ENCODE measurements around the gene CD84.

CD84 gene

DNA sequence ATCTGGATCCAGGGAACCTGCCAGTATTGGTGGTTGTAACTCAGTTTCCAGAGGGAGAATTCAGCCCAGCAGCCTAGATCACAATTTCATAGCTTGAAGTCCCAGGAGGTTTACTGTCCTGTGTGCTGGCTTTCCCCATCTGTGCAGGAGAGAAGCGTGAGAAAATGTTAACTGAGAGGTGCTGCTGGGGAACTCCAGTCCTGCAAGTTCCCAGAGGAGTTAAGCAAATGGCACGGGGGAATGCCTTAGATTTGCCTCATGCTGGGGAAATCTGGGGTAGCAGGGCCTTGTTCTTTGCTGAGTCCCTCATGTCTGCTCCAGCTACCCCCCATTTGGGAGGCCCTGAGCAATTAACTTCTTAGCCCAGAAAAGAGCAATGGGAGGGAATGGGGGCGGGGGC lies 31.1 kb downstream of the CD84 start:
- TF ChIP-seq Cebpa-rat (IDR thresholded peaks at IDR 0.05) = no peak
- Histone ChIP-seq H3K4me3 (no peak overlapping the region), H4K20me1 (no peaks in the 10 kb centered on the region), H3K9me3 (no peaks in the 10 kb centered on the region), H3K9ac (peak overlapping the region; percentile 26; the same call in 1 of the 2 replicates), H3K27ac (peak overlapping the region; percentile 88), H3K36me3 (peaks cover 16% of the 10 kb centered on the region), H3K27me3 (no peaks in the 10 kb centered on the region), H3K4me1 (peaks cover 85% of the 10 kb centered on the region), H3K4me2 (peak overlapping the region; percentile 85)

DNA sequence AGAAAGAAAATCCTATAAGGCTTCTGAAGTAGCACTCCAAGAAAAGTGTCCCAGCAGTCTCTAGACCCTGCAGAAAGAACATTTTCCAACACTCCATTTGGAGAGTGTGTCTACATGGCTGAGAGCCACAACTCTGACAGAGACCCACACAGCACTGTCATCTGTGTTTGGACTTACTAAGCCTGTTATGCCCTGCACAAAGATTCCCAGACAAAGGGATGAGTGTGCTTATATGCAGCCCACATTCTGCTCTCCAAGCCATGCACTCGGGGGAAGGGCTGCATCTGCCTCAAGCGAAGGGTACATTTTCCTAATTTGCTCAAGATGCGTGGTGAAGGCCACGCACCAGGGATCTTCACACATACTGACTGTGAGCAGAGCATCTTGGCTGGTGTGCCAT lies 31.9 kb downstream of the CD84 start:
- Histone ChIP-seq H3K27ac (peak overlapping the region; percentile 88), H3K27me3 (no peaks in the 10 kb centered on the region), H3K9ac (no peak overlapping the region; the same call in 1 of the 2 replicates), H3K36me3 (peaks cover 9% of the 10 kb centered on the region), H4K20me1 (no peaks in the 10 kb centered on the region), H3K4me2 (peak overlapping the region; percentile 85), H3K9me3 (no peaks in the 10 kb centered on the region), H3K4me3 (no peak overlapping the region), H3K4me1 (peaks cover 86% of the 10 kb centered on the region)
- TF ChIP-seq Cebpa-rat (IDR thresholded peaks at IDR 0.05) = no peak

DNA sequence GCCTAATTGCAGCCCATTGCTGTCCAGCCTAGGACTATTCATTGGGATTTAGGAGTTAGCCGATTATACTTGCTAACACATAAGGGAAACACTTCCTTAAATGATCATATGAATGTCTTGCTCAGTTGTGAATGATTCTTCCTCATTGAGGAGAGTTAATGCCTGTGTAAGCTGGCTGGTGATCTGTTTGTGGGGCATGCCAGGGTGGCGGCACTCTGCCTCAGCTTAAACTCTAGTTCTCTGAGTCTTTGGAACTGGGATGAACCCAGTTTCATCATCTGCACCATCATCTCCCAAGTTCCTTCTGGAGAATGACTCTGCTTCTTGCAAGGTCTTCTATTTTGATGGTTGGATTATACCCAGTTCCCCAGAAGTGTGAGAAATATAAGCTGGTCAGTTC lies 32.4 kb downstream of the CD84 start:
- Histone ChIP-seq H4K20me1 (no peaks in the 10 kb centered on the region), H3K36me3 (peaks cover 5% of the 10 kb centered on the region; the same call in 1 of the 2 replicates)
- no peak for TF ChIP-seq Cebpa-rat (IDR thresholded peaks at IDR 0.05)

DNA sequence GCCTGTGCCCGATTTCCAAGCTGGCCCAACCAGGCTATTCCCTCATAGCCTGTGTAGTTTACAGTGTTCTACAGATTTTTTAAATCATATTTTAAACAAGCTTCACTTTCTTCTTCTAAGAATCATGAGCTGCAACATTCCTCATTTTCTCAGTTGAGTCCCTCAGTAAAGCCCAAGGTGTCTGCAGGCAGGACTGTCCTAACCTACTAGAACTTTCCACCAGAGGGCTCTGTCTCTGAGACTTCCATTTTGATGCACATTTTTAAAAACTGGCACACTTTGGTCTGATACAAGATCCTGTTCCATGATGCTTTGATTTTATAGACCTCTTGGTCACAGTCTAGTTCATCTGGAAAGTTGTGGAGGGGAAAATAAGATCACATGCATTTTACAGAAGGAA lies 34.6 kb downstream of the CD84 start:
- peaks cover 89% of the 10 kb centered on the region for H3K4me1 ChIP-seq
- peak overlapping the region; percentile 15; the same call in 1 of the 2 replicates for H3K4me2 ChIP-seq
- H4K20me1 ChIP-seq = no peaks in the 10 kb centered on the region
- H3K4me3 ChIP-seq = no peak overlapping the region
- H3K9ac ChIP-seq = no peak overlapping the region
- no peaks in the 10 kb centered on the region for H3K36me3 ChIP-seq
- H3K9me3 ChIP-seq = no peaks in the 10 kb centered on the region
- no peaks in the 10 kb centered on the region for H3K27me3 ChIP-seq
- no peak for TF ChIP-seq Cebpa-rat (IDR thresholded peaks at IDR 0.05)
- no peak overlapping the region; the same call in 1 of the 2 replicates for H3K27ac ChIP-seq

More for the DNA sequence above, 32.4 kb downstream of the CD84 start:
- H3K9me3 ChIP-seq = no peaks in the 10 kb centered on the region
- H3K4me1 ChIP-seq = peaks cover 89% of the 10 kb centered on the region
- no peaks in the 10 kb centered on the region for H3K27me3 ChIP-seq
- peak overlapping the region; percentile 88 for H3K27ac ChIP-seq
- H3K4me3 ChIP-seq = no peak overlapping the region
- H3K9ac ChIP-seq = no peak overlapping the region; the same call in 1 of the 2 replicates
- peak overlapping the region; percentile 85 for H3K4me2 ChIP-seq

DNA sequence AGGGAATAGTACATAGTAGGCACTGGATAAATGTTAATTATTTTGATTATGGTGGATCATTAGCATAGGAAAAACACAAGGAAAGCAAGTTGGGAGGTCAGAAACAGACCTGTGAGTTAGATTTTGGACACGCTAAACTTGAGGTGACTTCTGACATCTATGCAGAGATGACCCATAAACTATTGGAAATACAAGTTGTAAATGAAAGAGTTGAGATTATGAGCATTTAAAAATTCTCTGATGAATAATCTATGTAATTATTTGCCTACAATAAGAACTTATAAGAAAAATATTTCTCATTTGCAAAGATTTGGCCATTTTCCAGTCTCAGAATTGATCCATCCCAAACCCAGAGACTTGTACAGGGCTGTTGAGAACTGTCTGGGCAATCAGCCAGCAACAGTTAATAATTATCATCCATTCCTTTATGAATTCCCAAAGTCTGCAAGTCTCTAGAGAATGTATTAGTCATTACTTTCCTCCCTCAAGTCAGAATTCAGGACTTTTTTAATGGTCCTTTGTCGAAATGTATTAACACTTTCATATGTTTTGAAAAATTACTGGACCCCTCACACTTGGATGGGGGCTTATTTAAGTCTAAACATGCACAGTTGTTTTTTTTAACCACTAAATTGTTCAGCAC lies 36.9 kb downstream of the CD84 start:
- H3K27ac ChIP-seq = 0 out of 2 replicates have a peak overlapping the region, but pooled peaks have one; percentile 93
- no peaks in the 10 kb centered on the region for H4K20me1 ChIP-seq
- no peaks in the 10 kb centered on the region for H3K36me3 ChIP-seq
- no peak overlapping the region for H3K4me3 ChIP-seq
- H3K9me3 ChIP-seq = no peaks in the 10 kb centered on the region
- no peak overlapping the region for H3K4me2 ChIP-seq
- no peaks in the 10 kb centered on the region for H3K27me3 ChIP-seq
- no peak for TF ChIP-seq Cebpa-rat (IDR thresholded peaks at IDR 0.05)
- no peak overlapping the region for H3K9ac ChIP-seq
- peaks cover 79% of the 10 kb centered on the region for H3K4me1 ChIP-seq

DNA sequence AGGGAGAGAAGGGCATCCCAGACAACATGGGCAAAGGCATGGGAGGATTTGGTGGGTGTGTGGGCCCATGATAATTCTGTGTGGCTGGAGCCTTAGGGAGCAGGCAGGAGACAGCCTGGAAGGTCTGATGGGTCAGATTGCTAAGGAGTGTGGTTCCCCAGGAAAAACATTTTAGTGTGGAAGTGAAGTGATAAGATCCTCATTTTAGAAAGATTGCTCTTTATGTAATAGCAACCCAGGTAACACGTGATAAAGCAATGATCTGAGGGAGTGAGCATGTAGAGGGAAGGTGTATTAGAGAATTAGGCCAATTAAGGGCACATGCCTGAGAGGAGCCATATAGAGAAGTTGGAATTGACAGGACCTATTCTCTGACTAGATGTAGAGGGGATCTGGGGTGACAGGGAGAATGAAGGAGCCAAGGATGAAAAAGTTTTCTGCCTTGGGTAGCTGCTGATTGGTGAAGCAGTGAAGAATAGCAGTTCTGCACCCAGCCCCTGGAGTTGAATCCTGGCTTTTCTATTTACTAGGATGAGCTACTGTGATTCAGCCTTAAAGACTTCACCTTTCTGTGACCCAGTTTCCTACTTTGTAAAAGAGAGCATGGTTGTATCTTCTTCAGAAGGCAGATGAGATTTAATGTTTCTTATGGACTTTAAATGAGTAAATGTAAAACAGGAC lies 37.5 kb downstream of the CD84 start:
- peaks cover 77% of the 10 kb centered on the region for H3K4me1 ChIP-seq
- peaks cover 4% of the 10 kb centered on the region; the same call in 1 of the 2 replicates for H3K9me3 ChIP-seq
- TF ChIP-seq Cebpa-rat (IDR thresholded peaks at IDR 0.05) = no peak
- H3K4me3 ChIP-seq = no peak overlapping the region
- H3K27me3 ChIP-seq = no peaks in the 10 kb centered on the region
- H3K27ac ChIP-seq = peak overlapping the region; percentile 93
- no peaks in the 10 kb centered on the region for H4K20me1 ChIP-seq
- H3K4me2 ChIP-seq = peak overlapping the region; percentile 71
- 0 out of 2 replicates have a peak overlapping the region, but pooled peaks have one; percentile 76 for H3K9ac ChIP-seq
- peaks cover 3% of the 10 kb centered on the region; the same call in 1 of the 2 replicates for H3K36me3 ChIP-seq

DNA sequence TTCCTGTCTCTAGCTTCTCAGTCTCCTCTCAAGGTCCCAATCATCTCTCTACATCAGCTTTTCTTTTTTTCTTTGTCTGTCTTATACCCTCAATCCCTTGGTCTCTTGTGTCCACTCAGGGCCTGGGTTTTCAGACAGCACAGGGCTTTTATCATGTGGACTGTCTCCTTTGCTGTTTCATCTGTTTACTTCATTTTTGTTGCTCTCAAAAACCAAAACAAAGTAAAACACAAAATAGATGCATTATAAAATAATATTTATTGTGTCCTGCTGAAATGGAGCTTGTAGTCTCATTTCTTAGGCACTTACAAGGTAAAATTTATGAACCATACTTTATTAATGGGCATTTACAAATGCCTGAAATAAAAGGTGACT lies 38.5 kb downstream of the CD84 start:
- H3K9ac ChIP-seq = peak overlapping the region; percentile 76
- H3K4me2 ChIP-seq = peak overlapping the region; percentile 71
- no peak overlapping the region for H3K4me3 ChIP-seq
- H3K4me1 ChIP-seq = peaks cover 71% of the 10 kb centered on the region
- H3K9me3 ChIP-seq = peaks cover 13% of the 10 kb centered on the region
- H4K20me1 ChIP-seq = no peaks in the 10 kb centered on the region
- H3K27ac ChIP-seq = peak overlapping the region; percentile 93
- peaks cover 3% of the 10 kb centered on the region; the same call in 1 of the 2 replicates for H3K36me3 ChIP-seq
- no peak for TF ChIP-seq Cebpa-rat (IDR thresholded peaks at IDR 0.05)
- H3K27me3 ChIP-seq = no peaks in the 10 kb centered on the region

DNA sequence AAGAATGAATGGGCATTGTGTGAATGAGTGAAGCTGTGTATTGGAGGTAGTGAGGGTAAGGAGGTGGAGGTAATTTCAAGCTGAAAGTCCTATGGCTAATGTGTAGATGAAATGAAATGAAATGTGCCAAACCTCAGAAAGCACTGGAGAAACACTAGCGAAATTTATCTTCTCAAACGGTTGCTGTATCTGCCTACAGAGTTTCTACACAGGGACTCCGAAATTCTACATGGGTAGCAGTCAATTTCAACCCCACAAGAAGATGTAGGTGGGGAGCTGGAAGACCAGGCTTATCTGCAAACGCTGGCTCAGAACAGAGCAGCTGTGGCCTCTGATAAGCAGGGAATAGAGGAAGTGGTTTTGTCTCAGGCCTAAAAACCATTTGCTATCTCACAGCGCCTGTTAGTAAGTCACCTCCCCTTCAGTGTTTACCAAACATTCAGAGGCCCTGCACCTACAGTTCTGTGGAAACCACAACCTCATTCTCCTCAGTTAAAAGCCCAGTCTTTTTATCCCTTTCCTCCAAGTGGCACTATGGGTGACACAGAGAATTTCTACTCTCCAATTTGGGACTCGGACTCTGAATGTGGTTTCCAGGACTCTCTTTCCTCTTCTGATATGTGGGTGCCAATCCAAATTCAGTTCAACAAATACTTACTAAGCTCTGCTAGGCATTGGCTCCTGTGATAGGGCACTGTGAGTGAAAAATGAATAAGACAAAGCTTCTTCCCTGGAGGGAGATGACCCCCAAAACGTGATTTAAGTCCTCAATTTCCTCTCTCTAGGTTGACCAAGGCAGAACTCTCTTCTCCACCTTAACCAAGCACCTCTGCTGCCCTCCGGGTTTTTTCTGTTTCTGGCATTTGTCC lies 39.1 kb downstream of the CD84 start:
- Histone ChIP-seq H3K4me3 (no peak overlapping the region; the same call in 1 of the 2 replicates), H3K9me3 (peaks cover 19% of the 10 kb centered on the region), H3K4me1 (peaks cover 65% of the 10 kb centered on the region), H3K27me3 (no peaks in the 10 kb centered on the region), H3K4me2 (peak overlapping the region; percentile 71), H3K9ac (peak overlapping the region; percentile 76), H3K27ac (peak overlapping the region; percentile 93), H3K36me3 (peaks cover 5% of the 10 kb centered on the region; the same call in 1 of the 2 replicates), H4K20me1 (no peaks in the 10 kb centered on the region)
- TF ChIP-seq Cebpa-rat (IDR thresholded peaks at IDR 0.05) = no peak

DNA sequence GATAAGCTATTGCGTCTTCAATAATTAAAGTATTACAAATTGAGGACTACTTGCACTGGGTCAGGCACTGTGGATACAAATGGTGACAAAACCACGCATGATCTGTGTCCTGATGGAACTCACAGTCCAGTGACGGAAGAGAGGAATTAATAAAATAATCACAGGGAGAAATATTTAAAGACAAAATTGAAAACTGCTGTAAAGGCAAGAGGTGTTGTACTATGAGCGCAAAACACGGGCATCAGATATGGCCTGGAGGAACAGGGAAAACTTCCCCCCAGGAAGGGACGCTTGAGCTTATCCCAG lies 39.7 kb downstream of the CD84 start:
- TF ChIP-seq Cebpa-rat (IDR thresholded peaks at IDR 0.05) = no peak
- H3K27me3 ChIP-seq = no peaks in the 10 kb centered on the region
- H3K9me3 ChIP-seq = peaks cover 25% of the 10 kb centered on the region
- H3K4me1 ChIP-seq = peaks cover 59% of the 10 kb centered on the region
- no peaks in the 10 kb centered on the region for H4K20me1 ChIP-seq
- H3K4me3 ChIP-seq = no peak overlapping the region; the same call in 1 of the 2 replicates
- peak overlapping the region; percentile 76; the same call in 1 of the 2 replicates for H3K9ac ChIP-seq
- H3K36me3 ChIP-seq = peaks cover 8% of the 10 kb centered on the region; the same call in 1 of the 2 replicates
- H3K27ac ChIP-seq = peak overlapping the region; percentile 93
- H3K4me2 ChIP-seq = peak overlapping the region; percentile 71

All from BLaER1 (cell line).